CD4-positive, alpha-beta T cell treated with Interleukin-17A for 4 hours (primary cell): ENCODE results near the gene LRRC4B.

ENCODE experiments used
- DNase-seq: peaks from one replicate; pipeline ENCODE4 v3.0.0-alpha.2; 2020; ENCODE audit warnings: mixed read lengths

Gene LRRC4B

DNA sequence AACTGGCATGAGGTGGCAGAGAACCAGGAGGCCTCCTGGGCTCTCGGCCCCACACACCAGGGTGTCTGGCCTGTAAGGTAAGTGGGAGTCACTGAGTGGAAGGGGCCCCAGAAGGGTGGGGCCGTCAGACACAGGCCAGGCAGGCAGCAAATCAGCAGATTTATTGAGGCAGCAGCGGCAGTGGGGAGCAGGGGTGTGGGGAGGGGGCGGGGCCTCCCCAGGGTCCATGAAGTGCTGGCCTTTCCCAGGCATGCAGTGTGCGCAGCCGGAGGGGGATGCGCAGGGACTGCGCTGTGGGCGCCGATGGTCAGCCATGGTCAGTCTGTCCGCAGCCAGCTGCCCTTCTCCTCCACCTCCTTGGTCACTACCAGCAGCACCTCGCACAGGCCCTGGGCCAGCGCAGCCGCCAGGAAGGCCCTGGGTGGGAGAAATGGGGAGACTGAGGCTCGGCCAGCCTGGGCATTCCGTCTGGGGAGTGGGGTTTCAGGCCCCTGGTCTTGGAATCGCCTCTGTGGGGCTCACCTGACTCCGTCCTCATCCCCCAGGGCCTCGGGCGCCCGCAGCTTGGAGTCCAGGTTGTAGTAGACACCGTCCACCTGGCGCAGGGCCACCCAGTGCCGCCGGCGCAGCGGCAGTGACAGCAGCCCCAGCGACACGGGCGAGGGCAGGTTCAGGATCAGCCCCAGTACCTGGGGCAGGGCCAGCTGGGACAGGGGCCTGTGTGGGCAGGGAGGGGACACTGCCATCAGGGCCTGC, 62.2 kb downstream of the LRRC4B start:
- no peak for DNase-seq

DNA sequence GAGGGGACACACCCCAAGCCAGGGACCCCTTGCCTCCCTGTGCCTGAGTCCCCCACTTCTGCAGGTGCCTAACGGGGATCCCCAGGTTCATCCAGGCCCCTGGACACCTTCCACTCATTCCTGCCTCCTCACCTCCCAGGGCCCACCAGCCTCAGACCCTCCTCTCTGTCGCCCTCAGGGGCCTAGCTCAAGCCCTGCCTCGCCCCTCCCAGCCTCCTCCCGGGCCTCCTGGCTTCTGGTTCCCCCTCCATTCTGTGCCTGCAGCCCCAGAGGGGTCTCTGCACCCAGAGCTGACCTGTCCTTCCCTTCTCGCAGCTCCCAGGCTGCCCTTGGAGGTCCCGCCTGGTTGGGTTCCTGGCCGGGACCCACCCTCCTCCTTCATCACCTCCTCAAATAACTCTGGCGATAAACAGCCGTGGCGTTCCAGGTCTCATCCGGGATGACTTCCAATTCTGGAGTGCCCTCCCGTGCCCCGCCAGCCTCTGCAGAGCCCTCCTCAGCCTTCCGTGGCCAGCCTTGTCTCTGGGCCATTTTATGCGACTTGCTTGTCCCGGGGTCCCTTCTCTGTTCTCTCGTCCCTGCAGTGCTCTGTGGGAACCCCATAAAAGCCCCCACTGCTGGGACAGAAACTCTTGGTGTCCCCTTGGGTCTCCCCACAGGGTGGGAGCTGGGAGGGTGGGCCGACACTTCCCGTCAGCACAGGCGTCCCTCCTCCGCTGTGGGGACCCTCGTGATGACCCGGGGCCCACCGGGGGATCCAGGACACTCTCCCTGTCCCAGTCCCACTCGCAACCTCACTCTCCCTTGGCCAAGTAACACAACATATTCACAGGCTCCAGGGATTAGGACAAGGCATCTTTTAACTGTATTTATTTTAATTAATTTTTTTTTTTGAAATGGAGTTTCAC, 66.4 kb downstream of the LRRC4B start:
- DNase-seq: no peak

DNA sequence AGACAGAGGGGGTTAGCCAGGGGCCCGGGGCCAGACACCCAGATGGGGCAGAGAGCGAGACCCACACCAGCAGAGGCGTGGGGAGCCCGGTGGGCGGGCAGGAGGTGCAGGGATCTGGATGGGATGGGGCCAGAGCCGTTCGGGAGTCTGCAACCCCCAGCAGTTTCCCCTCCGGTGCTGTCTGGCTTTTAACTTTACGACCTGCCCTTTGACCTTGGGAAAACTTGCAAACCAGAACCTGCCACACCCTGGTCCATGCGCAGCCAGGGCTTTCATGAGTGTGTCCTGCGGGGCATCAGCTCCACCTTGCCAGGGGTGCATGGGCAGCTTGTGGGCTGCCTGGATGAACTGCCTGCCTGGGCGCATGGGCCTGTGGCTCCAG, 67.1 kb downstream of the LRRC4B start:
- no peak for DNase-seq

DNA sequence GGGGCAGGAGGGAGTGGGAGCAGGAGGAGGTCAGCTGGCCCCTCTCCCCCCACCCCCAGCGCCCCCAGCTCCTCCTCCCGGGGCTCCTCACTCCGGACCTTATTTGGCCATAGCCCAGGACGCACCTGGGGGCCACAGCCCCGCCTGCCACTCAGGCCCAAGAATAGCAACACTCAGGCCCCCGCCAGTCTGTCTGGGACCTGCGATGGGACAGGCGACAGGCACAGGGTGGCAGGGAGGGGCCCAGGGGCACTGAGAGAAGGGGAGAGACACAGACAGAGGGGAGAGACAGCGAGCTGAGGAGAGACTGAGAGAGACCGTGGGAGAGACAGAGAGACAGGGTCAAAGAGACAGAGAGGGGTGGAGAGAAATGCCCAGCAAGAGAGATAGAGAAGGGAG, 67.5 kb downstream of the LRRC4B start:
- no peak for DNase-seq

DNA sequence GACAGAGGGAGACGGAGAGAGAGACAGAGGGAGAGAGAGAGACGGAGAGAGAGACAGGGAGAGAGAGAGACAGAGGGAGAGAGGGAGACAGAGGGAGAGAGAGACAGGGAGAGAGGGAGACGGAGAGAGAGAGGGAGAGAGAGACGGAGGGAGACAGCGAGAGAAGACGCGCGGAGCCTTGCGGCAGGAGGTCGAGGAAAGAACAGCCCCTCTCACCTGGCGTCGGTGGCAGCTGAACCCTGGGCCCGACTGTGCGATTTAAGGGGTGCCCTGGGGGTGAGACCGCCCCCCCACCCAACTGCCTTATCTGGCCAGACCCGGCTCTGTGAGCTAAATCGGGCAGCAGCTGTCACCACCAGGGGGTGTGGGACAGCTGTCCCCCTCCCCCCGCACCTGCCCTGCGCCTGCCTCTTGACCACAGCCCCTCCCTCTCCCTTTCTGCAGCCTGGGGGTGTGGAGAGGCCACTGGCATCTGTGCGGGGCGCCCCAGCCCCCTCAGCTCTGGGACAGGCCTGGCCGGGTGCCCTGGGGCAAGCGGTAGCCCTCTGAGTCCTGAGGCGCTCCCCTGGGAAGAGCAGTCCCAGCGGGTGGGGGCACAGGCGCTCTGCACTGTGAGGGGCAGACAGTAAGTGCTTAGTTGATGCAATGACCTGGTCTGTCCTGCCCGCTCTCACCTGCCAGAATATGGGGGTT, 68.0 kb downstream of the LRRC4B start:
- DNase-seq: no peak

DNA sequence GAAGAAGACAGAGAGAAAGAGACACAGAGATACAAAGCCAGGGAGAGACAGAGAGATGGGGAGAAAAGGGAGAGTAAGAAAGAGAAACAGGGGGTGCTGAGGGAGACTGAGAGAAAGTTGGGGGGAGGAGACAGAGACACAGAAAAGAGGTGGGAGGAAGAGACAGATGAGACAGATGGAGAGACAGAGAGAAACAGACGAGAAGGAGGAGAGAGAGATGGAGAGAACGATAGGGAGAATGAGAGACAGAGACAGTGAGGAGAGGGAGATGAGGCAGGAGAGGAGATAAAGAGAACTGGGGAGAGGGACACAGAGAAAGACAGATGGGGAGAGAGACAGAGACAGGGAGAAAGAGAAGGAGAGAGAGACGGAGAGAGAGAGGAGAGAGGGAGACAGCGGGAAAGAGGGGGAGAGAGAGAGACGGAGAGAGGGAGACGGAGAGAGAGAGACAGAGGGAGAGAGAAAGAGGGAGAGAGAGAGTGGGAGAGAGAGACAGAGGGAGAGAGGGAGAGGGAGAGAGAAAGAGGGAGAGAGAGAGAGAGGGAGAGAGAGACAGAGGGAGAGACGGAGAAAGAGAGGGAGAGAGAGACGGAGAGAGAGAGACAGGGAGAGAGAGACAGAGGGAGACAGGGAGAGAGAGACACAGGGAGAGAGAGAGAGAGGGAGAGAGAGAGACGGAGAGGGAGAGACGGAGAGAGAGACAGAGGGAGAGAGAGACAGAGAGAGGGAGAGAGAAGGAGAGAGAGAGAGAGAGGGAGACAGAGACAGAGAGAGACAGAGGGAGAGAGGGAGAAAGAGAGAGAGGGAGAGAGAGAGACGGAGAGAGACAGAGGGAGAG, 69.8 kb downstream of the LRRC4B start:
- DNase-seq: no peak

DNA sequence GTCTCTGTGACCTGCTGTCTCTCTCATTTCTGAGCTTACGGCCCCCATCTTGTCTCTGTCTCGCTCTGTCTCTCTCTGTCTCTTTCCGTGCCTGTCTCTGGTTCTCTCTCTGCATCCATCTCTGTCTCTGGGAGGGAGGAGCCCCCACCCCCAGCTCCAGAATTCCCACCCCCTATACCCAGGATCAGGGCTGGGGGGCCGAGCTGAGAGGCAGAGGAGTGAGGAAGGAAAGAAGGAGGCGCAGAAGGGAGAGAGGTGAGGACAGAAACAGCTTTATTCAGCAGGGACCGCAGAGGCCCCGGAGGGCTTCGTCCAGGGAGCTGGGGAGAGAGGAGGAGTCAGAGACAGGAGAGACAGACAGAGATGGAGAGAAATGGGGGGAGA, 71.2 kb downstream of the LRRC4B start:
- no peak for DNase-seq

DNA sequence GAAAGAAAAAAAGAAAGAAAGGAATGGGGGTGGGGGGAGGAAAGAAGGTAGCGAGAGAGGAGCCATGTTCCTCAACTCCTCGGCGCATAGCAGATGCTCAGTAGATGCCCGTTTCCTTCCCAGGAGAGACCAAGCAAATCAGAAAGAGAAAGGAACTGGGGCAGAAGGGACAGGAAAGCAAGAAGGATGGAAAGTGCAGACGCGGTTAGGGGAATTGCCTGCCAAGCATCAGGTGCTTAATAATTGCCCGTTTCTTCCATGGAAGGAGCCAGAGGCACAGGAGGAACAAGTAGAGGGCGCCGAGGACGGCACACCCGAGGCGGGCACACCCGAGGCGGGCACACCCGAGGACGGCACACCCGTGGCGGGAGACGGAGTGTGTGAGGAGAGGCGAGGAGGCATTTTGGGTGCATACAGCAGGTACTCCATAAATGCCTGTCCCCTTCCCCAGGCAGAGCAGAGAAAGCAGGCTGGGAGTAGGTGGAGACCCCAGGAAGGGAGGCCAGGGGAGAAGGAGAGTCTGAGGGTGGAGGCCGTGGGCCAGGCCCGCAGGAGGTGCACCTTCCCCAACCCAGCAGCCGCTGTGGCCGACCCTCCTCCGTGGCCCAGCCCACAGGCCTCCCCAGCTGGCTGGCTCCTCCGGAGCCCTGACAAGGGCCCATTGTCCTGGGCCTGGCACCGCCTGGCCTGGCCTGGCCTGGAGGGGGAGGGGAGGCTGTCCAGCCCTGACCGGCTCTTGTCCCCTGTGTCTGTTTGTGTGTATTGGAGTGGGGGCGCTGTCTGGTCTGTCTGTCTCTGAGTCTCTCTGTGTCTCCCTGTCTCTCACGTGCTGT, 71.8 kb downstream of the LRRC4B start:
- no peak for DNase-seq

DNA sequence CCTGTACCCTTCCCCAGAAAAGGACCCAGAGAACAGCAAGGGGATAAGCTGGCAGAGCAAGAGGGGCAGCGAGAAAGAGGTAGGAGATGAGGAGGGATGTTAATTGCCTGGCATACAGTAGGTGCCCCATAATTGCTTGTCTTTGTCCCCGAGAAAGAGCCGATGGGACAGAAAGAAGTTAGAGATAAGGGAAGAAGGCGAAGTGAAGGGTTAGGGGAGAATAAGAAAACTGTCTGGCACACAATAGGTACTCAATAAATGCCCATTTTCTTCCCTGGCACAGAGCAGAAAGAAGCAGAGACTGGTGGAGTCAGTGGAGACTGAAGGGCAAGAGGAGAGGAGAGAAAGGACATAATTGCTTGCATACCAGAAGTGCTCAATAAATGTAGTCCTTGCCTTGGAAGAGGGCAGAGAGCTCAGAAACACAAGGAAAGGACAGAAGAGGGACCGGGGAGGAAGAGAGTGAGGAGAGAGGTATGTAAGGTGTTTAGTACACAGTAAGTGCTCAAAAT, 73.2 kb downstream of the LRRC4B start:
- DNase-seq: no peak

DNA sequence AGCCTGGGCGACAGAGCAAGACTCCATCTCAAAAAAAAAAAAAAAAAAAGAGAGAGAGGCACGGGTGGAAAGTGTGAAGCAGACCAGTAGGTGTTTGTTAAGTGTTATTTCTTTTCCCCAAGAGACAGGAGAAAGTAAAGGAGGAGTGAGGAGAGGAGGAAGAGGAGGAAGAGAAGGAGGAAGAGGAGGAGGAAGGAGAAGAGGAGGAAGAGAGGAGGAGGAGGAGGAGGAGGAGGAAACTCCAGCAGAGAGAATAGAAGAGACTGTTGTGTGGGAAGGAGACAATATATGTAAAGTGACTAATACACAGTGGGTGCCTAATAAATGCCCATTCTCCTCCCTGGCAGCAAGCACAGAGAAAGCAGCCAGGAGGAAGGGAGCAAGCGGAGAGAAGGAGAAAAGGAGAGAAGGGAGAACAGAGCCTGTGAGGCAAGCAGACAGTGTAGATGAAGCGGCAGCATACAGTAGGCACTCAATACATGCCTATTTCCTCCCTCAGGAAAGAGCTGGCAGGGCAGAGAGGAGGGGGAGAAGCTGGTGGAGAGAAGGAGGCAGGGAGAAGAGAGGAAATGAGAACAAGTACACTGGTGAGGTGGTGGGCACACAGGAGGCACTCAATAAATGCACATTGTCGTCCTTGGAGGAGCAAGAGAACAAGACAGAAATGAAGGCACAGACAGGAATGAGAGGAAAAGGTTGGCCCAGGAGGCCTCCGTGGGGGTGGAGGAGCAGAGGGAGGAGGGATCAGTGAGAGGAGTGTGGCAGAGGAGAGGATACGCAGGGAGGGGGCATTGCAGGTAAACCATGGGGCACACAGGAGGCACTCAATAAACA, 73.8 kb downstream of the LRRC4B start:
- DNase-seq: no peak

DNA sequence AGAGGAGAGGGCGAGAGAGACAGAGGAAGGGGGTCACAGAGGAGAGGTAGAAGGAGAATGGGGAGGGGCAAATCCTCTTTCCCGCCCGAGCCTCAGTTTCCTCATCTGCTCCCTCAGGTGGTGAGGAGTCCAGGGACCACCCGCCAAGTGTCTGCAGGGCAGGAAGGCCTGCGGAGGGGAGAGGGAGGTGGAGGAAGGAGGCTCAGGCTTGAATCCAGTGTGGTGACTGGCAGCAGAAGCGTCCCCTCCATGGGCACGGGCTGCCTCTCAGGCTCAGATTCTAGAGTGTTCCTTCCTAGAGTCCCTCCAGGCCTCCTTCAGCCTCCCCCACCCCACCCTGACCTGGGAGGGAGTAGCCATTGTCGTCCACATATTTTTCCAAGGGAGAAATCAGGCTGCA, 75.1 kb downstream of the LRRC4B start:
- no peak for DNase-seq

DNA sequence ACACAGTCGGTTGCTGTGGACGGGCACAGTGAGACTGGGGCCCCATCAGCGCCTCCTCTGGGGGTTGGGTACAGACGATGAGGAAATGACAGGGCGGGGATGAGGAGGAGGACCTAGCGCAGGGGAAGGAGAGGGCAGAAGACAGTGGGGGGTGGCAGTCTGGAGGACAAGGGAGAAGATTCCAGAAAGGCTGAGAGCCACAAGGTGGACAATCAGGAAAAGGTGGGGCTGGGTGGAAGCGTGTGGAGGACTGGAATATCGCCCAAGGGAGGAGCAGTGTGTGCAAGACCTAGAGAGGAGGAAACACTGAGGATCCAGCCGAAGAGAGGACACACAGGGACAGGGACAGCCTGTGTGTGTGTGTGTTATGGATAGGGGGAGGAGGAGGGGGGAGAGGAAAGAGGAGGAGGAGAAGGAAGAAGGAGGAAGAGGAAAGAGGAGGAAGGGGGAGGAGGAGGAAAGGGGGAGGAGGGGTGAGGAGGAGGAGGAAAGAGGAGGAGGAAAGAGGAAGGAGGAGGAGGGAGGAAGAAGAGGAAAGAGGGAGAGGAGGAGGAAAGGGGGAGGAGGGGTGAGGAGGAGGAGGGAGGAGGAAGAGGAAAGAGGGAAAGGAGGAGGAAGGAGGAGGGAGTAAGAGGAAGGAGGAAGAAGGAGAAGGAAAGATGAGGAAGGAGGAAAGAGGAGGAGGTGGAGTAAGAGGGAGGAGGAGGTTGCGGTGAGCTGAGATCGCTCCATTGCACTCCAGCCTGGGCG, 75.8 kb downstream of the LRRC4B start:
- DNase-seq: peak; percentile 38

DNA sequence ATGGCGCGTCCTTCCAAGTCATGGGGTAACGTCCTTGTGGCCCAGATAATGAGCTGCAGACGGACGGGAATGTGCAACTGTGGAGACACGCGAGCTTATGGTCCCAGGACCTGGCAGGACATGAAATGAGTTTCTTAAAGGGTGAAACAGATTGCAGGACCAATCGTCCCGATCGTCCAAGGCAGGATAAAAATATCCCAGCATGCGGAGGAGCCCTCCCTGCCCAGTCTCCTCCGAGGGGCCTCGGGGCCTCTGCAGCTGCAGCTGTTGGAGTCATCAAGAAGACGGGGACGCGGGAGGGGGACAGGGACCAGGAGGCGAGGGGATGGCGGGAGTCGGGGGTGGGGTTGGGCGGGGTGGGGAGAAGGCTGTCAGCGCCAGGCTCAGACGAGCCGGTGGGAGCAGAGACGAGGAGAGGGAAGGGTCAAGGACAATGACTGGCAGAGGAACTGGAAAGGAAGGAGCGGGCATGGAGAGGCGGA, 77.2 kb downstream of the LRRC4B start:
- no peak for DNase-seq

DNA sequence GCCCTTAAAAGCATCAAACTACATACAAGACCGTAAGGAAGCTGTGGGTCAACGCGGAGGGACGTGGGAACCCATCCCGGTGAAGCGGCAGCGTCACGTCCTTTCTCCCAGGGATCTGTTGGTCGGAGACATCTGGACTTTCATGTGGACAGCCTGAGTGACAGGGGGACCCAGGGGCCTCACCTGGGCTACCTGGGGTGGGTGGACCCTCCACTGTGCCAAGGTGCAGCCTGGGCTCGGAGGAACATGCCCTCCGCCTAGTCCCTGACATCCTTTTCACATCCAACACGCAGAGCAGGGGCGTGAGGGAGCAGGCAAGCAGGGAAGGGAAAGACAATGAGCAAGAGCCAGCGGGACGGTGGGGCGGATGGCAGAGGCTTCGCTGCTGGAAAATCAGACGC, 77.8 kb downstream of the LRRC4B start:
- no peak for DNase-seq

DNA sequence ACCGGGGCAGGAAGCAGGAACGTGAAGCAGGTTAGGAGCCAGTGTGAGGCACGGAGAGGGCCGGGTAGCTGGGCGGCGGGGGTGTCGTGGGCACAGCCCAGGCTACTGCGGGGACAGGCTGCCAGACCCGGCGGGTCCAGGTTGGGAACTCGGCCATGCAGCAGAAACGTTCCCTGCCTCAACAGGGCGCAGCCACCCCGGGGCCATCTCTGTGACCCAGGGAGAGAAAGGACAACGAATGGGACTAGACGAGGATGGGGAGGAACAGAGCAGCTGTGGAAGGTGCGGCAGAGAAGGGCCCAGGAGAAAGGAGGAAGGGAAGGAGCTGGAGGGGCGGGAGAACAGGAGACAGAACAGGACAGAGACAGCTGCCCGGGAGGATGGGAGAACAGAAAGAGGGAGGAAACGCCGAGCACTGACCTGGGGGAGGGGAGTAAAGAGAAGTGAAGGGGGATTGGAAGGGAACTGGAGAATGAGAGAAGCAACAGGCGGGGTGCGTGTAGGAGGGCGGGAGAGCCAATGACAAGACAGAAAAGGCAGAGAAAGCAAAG, 78.7 kb downstream of the LRRC4B start:
- DNase-seq: no peak

DNA sequence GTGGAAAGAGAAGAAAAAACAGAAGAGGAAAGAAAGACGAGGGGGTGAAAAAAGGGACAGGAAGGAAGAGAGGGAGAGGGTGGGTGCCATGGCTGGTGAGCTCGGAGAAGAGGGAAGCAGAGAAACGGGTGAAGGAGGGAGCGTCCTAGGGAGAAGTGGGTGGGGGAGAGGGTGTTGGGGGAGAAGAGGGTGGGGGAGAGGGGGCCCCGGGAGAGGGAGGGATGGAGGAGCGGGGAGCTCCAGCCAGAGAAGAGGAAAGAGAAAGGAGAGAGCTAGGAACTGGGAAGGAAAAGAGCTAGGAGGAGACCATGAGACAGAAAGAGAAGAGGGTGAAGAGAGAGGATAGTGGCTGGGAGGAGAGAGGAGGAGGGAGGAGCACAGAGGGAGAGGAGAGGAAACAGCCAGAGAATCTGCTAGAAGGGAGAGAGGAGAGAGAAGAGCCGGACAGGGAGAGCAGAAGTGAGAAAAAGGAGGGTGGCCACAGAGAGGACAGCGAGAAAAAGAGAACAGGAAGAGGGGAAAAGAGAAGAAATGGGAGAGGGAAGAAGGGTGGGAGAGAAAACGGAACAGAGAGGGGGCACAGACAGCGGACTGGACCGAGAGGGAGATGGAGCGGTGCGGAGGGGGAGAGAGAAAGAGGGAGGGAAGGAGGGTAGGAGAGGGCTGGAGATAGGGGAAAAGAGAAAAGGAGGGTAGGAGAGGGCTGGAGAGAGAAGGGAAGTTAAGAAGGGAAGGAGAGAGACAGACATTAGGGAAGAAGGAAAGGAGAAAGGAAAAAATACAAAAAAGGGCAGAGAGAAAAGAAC, 79.6 kb downstream of the LRRC4B start:
- DNase-seq: no peak

DNA sequence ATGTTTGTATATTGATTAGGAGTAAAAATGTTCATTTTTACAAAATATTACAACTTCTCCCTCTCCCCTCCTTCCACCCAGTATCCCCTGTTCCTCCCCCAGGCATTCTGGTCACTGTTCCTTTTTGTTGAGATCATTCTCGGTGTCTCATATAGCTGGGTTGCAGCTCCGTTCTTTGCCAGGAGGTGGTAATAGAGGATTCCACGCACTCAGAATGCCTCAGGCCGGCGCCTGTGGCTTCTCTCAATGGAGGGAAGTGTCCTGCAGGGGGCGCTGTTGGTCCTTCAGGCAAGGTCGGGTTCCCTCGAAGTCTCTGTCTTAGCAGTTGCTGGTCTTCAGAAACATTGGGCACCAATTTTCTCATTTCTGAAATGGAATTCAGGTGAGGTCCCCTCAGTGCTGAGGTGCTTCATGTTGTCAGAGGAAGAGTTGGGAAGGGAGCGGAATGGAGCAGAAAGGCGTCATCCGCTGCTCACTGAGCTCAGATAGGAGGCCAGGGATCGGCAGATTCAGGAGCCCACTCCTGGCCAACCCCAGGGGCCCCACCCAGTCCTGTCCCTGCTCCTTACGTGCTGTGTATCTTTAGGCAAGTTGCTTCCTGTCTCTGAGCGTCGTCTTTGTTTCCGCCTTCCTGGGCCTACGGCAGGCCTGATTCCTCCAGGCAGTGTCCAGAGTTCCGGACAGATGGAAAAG, 81.3 kb downstream of the LRRC4B start:
- peak; percentile 40 for DNase-seq
